Endothelial cell of umbilical vein (primary cell): ENCODE measurements around the gene GUF1. TPM values are rescaled to one million over a fixed set of nuclear protein-coding genes. Genes with fewer than 3 reads are reported as not detected.

ENCODE experiments used
- BruUV-seq: library from RNA; stranded (reverse); fragments of 400-500 nt; replicated peaks from 2 replicates; lab custom pipeline; 2021; lab: Mats Ljungman, UMichigan
- CTCF ChIA-PET: fragments of 300-600, 350-600 bp; sonication (Branson Sonifier 250); formaldehyde crosslinking; loops from one replicate; lab custom pipeline; 2021; ENCODE audit warnings: antibody characterized with exemption, inconsistent platforms; lab: Charles Lee
- POLR2A ChIA-PET: fragments of 300-600, 350-600 bp; sonication (Branson Sonifier 250); formaldehyde crosslinking; loops from one replicate; lab custom pipeline; 2021; ENCODE audit warnings: antibody characterized with exemption, inconsistent platforms; lab: Charles Lee
- DNase-seq: peaks from one replicate; pipeline ENCODE4 v3.0.0-alpha.2; 2011; ENCODE audit warnings: low read depth, low spot score
- FAIRE-seq: peaks from 2 replicates; lab custom pipeline; 2011; peaks lifted over from hg19 to GRCh38; lab: Jason Lieb, UNC
- H2AFZ ChIP-seq: 2 replicates; pipeline ENCODE4 v1.6.0; 2012; ENCODE audit warnings: low read depth, low read length, control low read depth, inconsistent platforms
- H3K27ac ChIP-seq: 2 replicates; pipeline ENCODE4 v1.5.1; 2011; ENCODE audit warnings: low read depth, mild to moderate bottlenecking, control low read depth, low read length, moderate library complexity; ENCODE audit not compliant: insufficient read depth
- H3K27me3 ChIP-seq, 2 experiments: 2 replicates each; pipeline versions ENCODE4 v1.6.0 to v1.6.1; 2011; ENCODE audit warnings: low read length in 2 of 2, mixed read lengths in 1 of 2; ENCODE audit not compliant: control insufficient read depth in 2 of 2, insufficient read depth in 2 of 2
- H3K36me3 ChIP-seq, 2 experiments: 2 replicates in 1 of 2; 3 replicates in 1 of 2; pipeline ENCODE4 v1.5.1; 2011; ENCODE audit warnings: low read length in 2 of 2, mild to moderate bottlenecking in 1 of 2, moderate library complexity in 1 of 2; ENCODE audit not compliant: control insufficient read depth in 2 of 2, insufficient read depth in 2 of 2; ENCODE audit errors: extremely low read depth in 1 of 2
- H3K4me1 ChIP-seq: 3 replicates; pipeline ENCODE4 v1.5.1; 2011; ENCODE audit warnings: mild to moderate bottlenecking, low read length; ENCODE audit not compliant: control insufficient read depth, insufficient read depth; ENCODE audit errors: extremely low read depth
- H3K4me2 ChIP-seq: 2 replicates; pipeline ENCODE4 v1.6.1; 2011; ENCODE audit warnings: low read length, control low read depth, mixed read lengths; ENCODE audit not compliant: insufficient read depth
- H3K4me3 ChIP-seq, 3 experiments: fragments of 200-600 bp in 1 of 3; sonication (generic), shearing (Covaris generic) in 1 of 3; replicated peaks in 1 of 3; 2 replicates each; pipeline ENCODE4 v1.5.1; 2011 to 2016; ENCODE audit warnings: control low read depth in 3 of 3, low read length in 3 of 3, mild to moderate bottlenecking in 2 of 3, inconsistent platforms in 1 of 3, low read depth in 1 of 3, moderate library complexity in 1 of 3; ENCODE audit not compliant: insufficient read depth in 1 of 3
- H3K79me2 ChIP-seq: 2 replicates; pipeline ENCODE4 v1.6.0; 2012; ENCODE audit warnings: low read length, inconsistent platforms; ENCODE audit not compliant: control insufficient read depth, insufficient read depth
- H3K9ac ChIP-seq: replicated peaks from 2 replicates; pipeline ENCODE3; 2011; ENCODE audit warnings: low read length, control low read depth; ENCODE audit not compliant: insufficient read depth; ENCODE audit errors: extremely low read depth
- H3K9me1 ChIP-seq: replicated peaks from 3 replicates; pipeline ENCODE4 v1.6.0; 2011; ENCODE audit warnings: mild to moderate bottlenecking, low read length; ENCODE audit not compliant: control insufficient read depth, insufficient read depth; ENCODE audit errors: extremely low read depth
- H3K9me3 ChIP-seq: replicated peaks from 2 replicates; pipeline ENCODE4 v1.5.1; 2012; ENCODE audit warnings: low read length, inconsistent platforms; ENCODE audit not compliant: control insufficient read depth, insufficient read depth
- H4K20me1 ChIP-seq: replicated peaks from 2 replicates; pipeline ENCODE3; 2011; ENCODE audit warnings: mild to moderate bottlenecking, low read length; ENCODE audit not compliant: control insufficient read depth, insufficient read depth; ENCODE audit errors: extremely low read depth
- CTCF ChIP-seq, 2 donors: IDR thresholded peaks; 1 replicate in 1 of 2; 2 replicates in 1 of 2; pipeline ENCODE4 v1.5.1; 2011; ENCODE audit warnings: low read length in 2 of 2, mild to moderate bottlenecking in 2 of 2, moderate library complexity in 2 of 2, control low read depth in 1 of 2, inconsistent platforms in 1 of 2, low read depth in 1 of 2; ENCODE audit not compliant: insufficient read depth in 1 of 2; ENCODE audit errors: extremely low read depth in 1 of 2
- EZH2 ChIP-seq: IDR thresholded peaks from 2 replicates; pipeline ENCODE4 v1.6.1; 2012; ENCODE audit warnings: borderline replicate concordance, low read depth, mild to moderate bottlenecking, moderate library complexity, low read length, inconsistent platforms; ENCODE audit not compliant: severe bottlenecking
- FOS ChIP-seq: IDR thresholded peaks from 2 replicates; pipeline ENCODE4 v1.6.1; 2011; ENCODE audit warnings: mild to moderate bottlenecking, low read length, moderate library complexity, borderline replicate concordance; ENCODE audit not compliant: insufficient read depth
- GATA2 ChIP-seq: IDR thresholded peaks from 2 replicates; pipeline ENCODE4 v1.7.0; 2011; ENCODE audit warnings: low read depth, mild to moderate bottlenecking, moderate library complexity, mixed read lengths, low read length; ENCODE audit not compliant: insufficient read length, insufficient read depth
- JUN ChIP-seq: IDR thresholded peaks from 2 replicates; pipeline ENCODE4 v1.6.1; 2011; ENCODE audit warnings: borderline replicate concordance, low read depth; ENCODE audit not compliant: insufficient read length, insufficient read depth
- MAX ChIP-seq: IDR thresholded peaks from 2 replicates; pipeline ENCODE4 v1.6.1; 2011; ENCODE audit not compliant: insufficient read depth, insufficient read length
- MYC ChIP-seq: IDR thresholded peaks from one replicate; pipeline ENCODE4 v1.6.1; 2011; ENCODE audit warnings: mild to moderate bottlenecking, low read depth, low read length
- POLR2A ChIP-seq: IDR thresholded peaks from 2 replicates; pipeline ENCODE4 v1.6.1; 2012; ENCODE audit warnings: low read depth, mild to moderate bottlenecking, control low read depth, low read length
- POLR2AphosphoS5 ChIP-seq: IDR thresholded peaks from 2 replicates; pipeline ENCODE4 v1.6.1; 2012; ENCODE audit warnings: low read depth, mild to moderate bottlenecking, control low read depth, low read length, moderate library complexity; ENCODE audit not compliant: insufficient read depth
- dilution Hi-C: fragments of 300-500 bp; cut with MboI; formaldehyde crosslinking; loops from one replicate; pipeline ENCODE4 v1.15.0; 2019; ENCODE audit warnings: low sequenced_read_pairs; ENCODE audit not compliant: extremely low pct_ligation_motif_present
- intact Hi-C: fragments of 100-400 bp; cut with micrococcal nuclease; formaldehyde crosslinking; loops from one replicate; pipeline ENCODE4 v1.10.0; 2022
- polyA plus RNA-seq, 4 experiments: library from polyadenylated mRNA; depleted of rRNA in 3 of 4; stranded (reverse) in 3 of 4; unstranded in 1 of 4; fragments of >200 nt; gene quantifications; 2 replicates each; pipeline versions ENCODE4 v1.2.1 to v1.2.3, GENCODE V29; 2011 to 2012; ENCODE audit warnings: missing spikeins in 1 of 4
- total RNA-seq: library from RNA; stranded (reverse); gene quantifications from 2 replicates; pipeline ENCODE4 v1.2.3, GENCODE V29; 2021

The GUF1 gene
- total and polyA plus RNA-seq, 2 donors (not counting 3 experiments of a cell fraction or from before 2014, with no cell fraction given): 5.4 to 19.9 TPM

GRCh38 chr4:44725166-44725565 lies 46.9 kb downstream of the GUF1 start:
- Histone ChIP-seq H3K36me3 (no peaks in the 10 kb centered on the region), H4K20me1 (no peaks in the 10 kb centered on the region), H3K27me3 (no peaks in the 10 kb centered on the region), H3K79me2 (peaks cover 33% of the 10 kb centered on the region), H3K4me2 (peak overlapping the region; percentile 99), H3K27ac (no peak overlapping the region), H3K4me3 (peak overlapping the region; percentile 57 to 89 (median 69)), H3K4me1 (peaks cover 15% of the 10 kb centered on the region), H3K9me3 (no peaks in the 10 kb centered on the region), H2AFZ (peak overlapping the region; percentile 97), H3K9me1 (no peaks in the 10 kb centered on the region), H3K9ac (peak overlapping the region; percentile 53)
- TF ChIP-seq MAX (no peak), MYC (no peak), POLR2AphosphoS5 (no peak), GATA2 (no peak), FOS (no peak), JUN (no peak), CTCF (IDR thresholded peaks at IDR 0.05; ENCODE audit: extremely low read depth in 1 of 2, insufficient read depth in 1 of 2, low read depth in 1 of 2, low read length in 2 of 2) (no peak), EZH2 (no peak), POLR2A (no peak)
- DNase-seq: no peak
- no TSS peak for BruUV-seq
- FAIRE-seq: no peak
- dilution Hi-C loops: no loop called here
- intact Hi-C loops: loop anchor here (10.0 kb wide), 1 partner anchor 280 kb away; the partner anchor contains the start of gene KCTD8
- POLR2A ChIA-PET: no interaction called here
- CTCF ChIA-PET: interaction anchor here (1.7 kb wide), 1 partner anchor 47 kb away, joined by 7 read pairs; the partner anchor contains the start of gene GUF1
